Mesendoderm (in vitro differentiated cells): ENCODE measurements around the gene SHROOM3. TPM values are rescaled to one million over a fixed set of nuclear protein-coding genes. Genes with fewer than 3 reads are reported as not detected.

Source experiments
- DNase-seq: peaks from one replicate; pipeline ENCODE4 v3.0.0; 2013
- H2AK5ac ChIP-seq: 2 replicates; pipeline ENCODE4 v1.6.1; 2013; ENCODE audit warnings: low read length, inconsistent platforms
- H2BK120ac ChIP-seq: 2 replicates; pipeline ENCODE4 v1.6.1; 2013; ENCODE audit warnings: low read depth, mild to moderate bottlenecking, low read length, moderate library complexity, mixed read lengths
- H2BK15ac ChIP-seq: replicated peaks from 2 replicates; pipeline ENCODE4 v1.6.1; 2013; ENCODE audit warnings: low read depth, mild to moderate bottlenecking, moderate library complexity
- H2BK5ac ChIP-seq: 2 replicates; pipeline ENCODE4 v1.6.1; 2013; ENCODE audit warnings: low read length, inconsistent platforms
- H3K18ac ChIP-seq: 2 replicates; pipeline ENCODE4 v1.6.1; 2013; ENCODE audit warnings: mild to moderate bottlenecking, low read length, mixed read lengths
- H3K23ac ChIP-seq: one replicate; pipeline ENCODE4 v1.6.1; 2013; ENCODE audit warnings: low read length
- H3K27ac ChIP-seq: 2 replicates; pipeline ENCODE4 v1.5.1; 2013; ENCODE audit warnings: low read depth, mild to moderate bottlenecking, inconsistent platforms, low read length, moderate library complexity
- H3K27me3 ChIP-seq: 2 replicates; pipeline ENCODE4 v1.6.1; 2013; ENCODE audit warnings: low read length, control low read depth, mild to moderate bottlenecking, inconsistent platforms; ENCODE audit not compliant: insufficient read depth, poor library complexity
- H3K36me3 ChIP-seq: 2 replicates; pipeline ENCODE4 v1.6.1; 2013; ENCODE audit warnings: low read length, inconsistent platforms; ENCODE audit not compliant: control insufficient read depth, insufficient read depth
- H3K4ac ChIP-seq: one replicate; pipeline ENCODE4 v1.6.1; 2013; ENCODE audit warnings: low read depth, mild to moderate bottlenecking, low read length, moderate library complexity
- H3K4me1 ChIP-seq: 2 replicates; pipeline ENCODE4 v1.6.1; 2013; ENCODE audit warnings: low read depth, low read length, inconsistent platforms; ENCODE audit not compliant: control insufficient read depth
- H3K4me2 ChIP-seq: 2 replicates; pipeline ENCODE4 v1.6.1; 2013; ENCODE audit warnings: low read length
- H3K4me3 ChIP-seq: 2 replicates; pipeline ENCODE4 v1.5.1; 2013; ENCODE audit warnings: mild to moderate bottlenecking, low read length
- H3K56ac ChIP-seq: one replicate; pipeline ENCODE4 v1.6.1; 2013; ENCODE audit warnings: low read length
- H3K79me1 ChIP-seq: 2 replicates; pipeline ENCODE4 v1.6.1; 2013; ENCODE audit warnings: low read length, inconsistent platforms
- H3K79me2 ChIP-seq: 2 replicates; pipeline ENCODE4 v1.6.1; 2013; ENCODE audit warnings: mild to moderate bottlenecking, low read length; ENCODE audit not compliant: control insufficient read depth, insufficient read depth
- H3K9ac ChIP-seq: 2 replicates; pipeline ENCODE4 v1.6.1; 2013; ENCODE audit warnings: low read length, inconsistent platforms
- H4K5ac ChIP-seq: one replicate; pipeline ENCODE4 v1.6.1; 2013; ENCODE audit warnings: low read length
- H4K8ac ChIP-seq: one replicate; pipeline ENCODE4 v1.6.1; 2013; ENCODE audit warnings: low read depth, mild to moderate bottlenecking, control low read depth, low read length, moderate library complexity
- WGBS: extraction: QIAGEN DNeasy Blood & Tissue Kit; methylation state at CpG from one replicate; pipeline ENCODE4 v1.1.7; 2013; ENCODE audit warnings: low lambda C conversion rate, missing lambda C conversion rate; ENCODE audit not compliant: insufficient coverage; ENCODE audit errors: extremely low coverage; 5-methylcytosine and 5-hydroxymethylcytosine counted together
- polyA plus RNA-seq, 2 experiments: library from polyadenylated mRNA; stranded (reverse); fragments of 200-250 nt; gene quantifications; one replicate each; pipeline ENCODE4 v1.2.3, GENCODE V29; 2013

The SHROOM3 gene
- 9.4 TPM for polyA plus RNA-seq (2013, experiment 1 of 2)
- 10.0 TPM for polyA plus RNA-seq (2013, experiment 2 of 2)

GRCh38 chr4:76434901-76435527 is at the start of gene SHROOM3:
SHROOM3 (plus strand) TSS chr4:76435229; CDS start chr4:76436053, 824 bp downstream.
- Histone ChIP-seq H3K4me2 (peak within 1 kb of the TSS; percentile 52), H3K4me3 (no peak within 1 kb of the TSS), H2BK15ac (no peak within 1 kb of the TSS), H3K36me3 (no peaks in the 10 kb centered on the region), H2BK5ac (no peak within 1 kb of the TSS), H3K56ac (peak within 1 kb of the TSS; percentile 62), H3K23ac (no peak within 1 kb of the TSS), H3K27me3 (no peaks in the 10 kb centered on the region), H3K18ac (peak within 1 kb of the TSS; percentile 41), H3K79me2 (no peaks in the 10 kb centered on the region), H3K4ac (peak within 1 kb of the TSS; percentile 55), H2BK120ac (peak within 1 kb of the TSS; percentile 21), H3K27ac (peak within 1 kb of the TSS; percentile 22), H2AK5ac (no peak within 1 kb of the TSS), H4K5ac (no peak within 1 kb of the TSS), H3K4me1 (no peaks in the 10 kb centered on the region), H3K79me1 (no peaks in the 10 kb centered on the region), H4K8ac (no peak within 1 kb of the TSS), H3K9ac (peak within 1 kb of the TSS; percentile 35)
- WGBS: no CpG with 5 or more reads among the region's 9 CpGs
- peak; percentile 73 for DNase-seq

- Histone ChIP-seq H3K36me3 (no peaks in the 10 kb centered on the region), H3K27ac (no peak overlapping the region), H3K56ac (no peak overlapping the region), H3K4me1 (no peaks in the 10 kb centered on the region), H3K79me1 (no peaks in the 10 kb centered on the region), H4K5ac (no peak overlapping the region), H3K4ac (no peak overlapping the region), H2AK5ac (no peak overlapping the region), H4K8ac (no peak overlapping the region), H3K9ac (no peak overlapping the region), H3K18ac (no peak overlapping the region), H3K79me2 (no peaks in the 10 kb centered on the region), H2BK15ac (no peak overlapping the region), H3K4me2 (no peak overlapping the region), H3K27me3 (no peaks in the 10 kb centered on the region), H3K23ac (no peak overlapping the region), H3K4me3 (no peak overlapping the region), H2BK5ac (no peak overlapping the region), H2BK120ac (no peak overlapping the region)
- no CpG with 5 or more reads among the region's 6 CpGs for WGBS
- DNase-seq: no peak
These were observed 49.1 kb upstream of the SHROOM3 start for GRCh38 chr4:76385974-76386373.

- H2AK5ac ChIP-seq: no peak overlapping the region
- DNase-seq: no peak
- H3K36me3 ChIP-seq: no peaks in the 10 kb centered on the region
- H3K4me1 ChIP-seq: no peaks in the 10 kb centered on the region
- H3K4me3 ChIP-seq: no peak overlapping the region
- H4K5ac ChIP-seq: no peak overlapping the region
- H3K23ac ChIP-seq: no peak overlapping the region
- no peaks in the 10 kb centered on the region for H3K27me3 ChIP-seq
- H3K4ac ChIP-seq: no peak overlapping the region
- H3K9ac ChIP-seq: no peak overlapping the region
- no peak overlapping the region for H2BK15ac ChIP-seq
- no peaks in the 10 kb centered on the region for H3K79me1 ChIP-seq
- H2BK120ac ChIP-seq: no peak overlapping the region
- H3K56ac ChIP-seq: no peak overlapping the region
- H3K27ac ChIP-seq: no peak overlapping the region
- no peak overlapping the region for H3K18ac ChIP-seq
- no peak overlapping the region for H3K4me2 ChIP-seq
- no peak overlapping the region for H2BK5ac ChIP-seq
- H4K8ac ChIP-seq: no peak overlapping the region
- no peaks in the 10 kb centered on the region for H3K79me2 ChIP-seq
- WGBS: no CpG with 5 or more reads among the region's 6 CpGs
These were observed 48.3 kb upstream of the SHROOM3 start for GRCh38 chr4:76386566-76387305.

GRCh38 chr4:76388160-76388908 is 46.7 kb upstream of the SHROOM3 start:
- Histone ChIP-seq H3K79me2 (no peaks in the 10 kb centered on the region), H2BK15ac (no peak overlapping the region), H3K4ac (no peak overlapping the region), H3K23ac (no peak overlapping the region), H2BK120ac (no peak overlapping the region), H3K27me3 (no peaks in the 10 kb centered on the region), H3K4me1 (no peaks in the 10 kb centered on the region), H4K5ac (no peak overlapping the region), H4K8ac (peak overlapping the region; percentile 40), H2AK5ac (no peak overlapping the region), H3K36me3 (no peaks in the 10 kb centered on the region), H3K4me2 (no peak overlapping the region), H3K18ac (no peak overlapping the region), H3K9ac (no peak overlapping the region), H2BK5ac (no peak overlapping the region), H3K56ac (no peak overlapping the region), H3K27ac (no peak overlapping the region), H3K4me3 (no peak overlapping the region), H3K79me1 (no peaks in the 10 kb centered on the region)
- peak; percentile 22 for DNase-seq
- WGBS: no CpG with 5 or more reads among the region's 3 CpGs

- Histone ChIP-seq H3K36me3 (no peaks in the 10 kb centered on the region), H3K18ac (no peak overlapping the region), H3K27me3 (no peaks in the 10 kb centered on the region), H3K4ac (no peak overlapping the region), H3K4me1 (no peaks in the 10 kb centered on the region), H3K56ac (no peak overlapping the region), H2BK15ac (no peak overlapping the region), H4K5ac (no peak overlapping the region), H3K79me2 (no peaks in the 10 kb centered on the region), H3K79me1 (no peaks in the 10 kb centered on the region), H2BK120ac (no peak overlapping the region), H3K4me3 (no peak overlapping the region), H3K4me2 (no peak overlapping the region), H3K27ac (no peak overlapping the region), H2BK5ac (no peak overlapping the region), H4K8ac (no peak overlapping the region), H3K23ac (no peak overlapping the region), H3K9ac (no peak overlapping the region), H2AK5ac (no peak overlapping the region)
- WGBS: no CpG with 5 or more reads among the region's 3 CpGs
- no peak for DNase-seq
These were observed 33.4 kb upstream of the SHROOM3 start for GRCh38 chr4:76401654-76402053.
